HepG2 (cell line): ENCODE data around the gene TEDC1. TPM values are rescaled to one million over a fixed set of nuclear protein-coding genes. Genes with fewer than 3 reads are reported as not detected.
A peak's percentile ranks its signal among the peaks of the same experiment; 100 is the strongest.

Source experiments
- ATAC-seq: fragments of 200-7000 bp; cut with Tn5 transposase; 3 replicates; pipeline ENCODE4 v1.9.1; 2020; ENCODE audit warnings: mild to moderate bottlenecking, moderate library complexity
- BruUV-seq: library from RNA; stranded (reverse); fragments of 400-500 nt; replicated peaks from 2 replicates; lab custom pipeline; 2021; lab: Mats Ljungman, UMichigan
- CTCF ChIA-PET: fragments of 300-600 bp; formaldehyde crosslinking; extraction: SDS; loops from one replicate; lab custom pipeline; 2021; ENCODE audit warnings: low total read pairs, inconsistent platforms, low intra/inter-chr PET ratio; lab: Yijun Ruan, JAX
- POLR2A ChIA-PET: fragments of 350-600 bp; sonication (Branson Sonifier 250); formaldehyde crosslinking; loops from one replicate; lab custom pipeline; 2020; ENCODE audit warnings: antibody characterized with exemption, inconsistent platforms; lab: Yijun Ruan, JAX
- DNase-seq: peaks from one replicate; pipeline ENCODE4 v3.0.0-alpha.2; 2015; ENCODE audit warnings: low spot score
- FAIRE-seq: peaks from 3 replicates; lab custom pipeline; 2011; peaks lifted over from hg19 to GRCh38; lab: Jason Lieb, UNC
- H2AFZ ChIP-seq: one replicate; pipeline ENCODE4 v1.6.1; 2011; ENCODE audit warnings: low read length, inconsistent platforms
- H3K27ac ChIP-seq: fragments of 300-600 bp; 3 replicates; pipeline ENCODE4 v1.8.0; 2011; ENCODE audit warnings: mixed run types, mild to moderate bottlenecking, mixed read lengths, low read length, inconsistent platforms; ENCODE audit not compliant: insufficient read depth; ENCODE audit errors: extremely low read length
- H3K27me3 ChIP-seq, 2 experiments: fragments of 200-600 bp in 1 of 2; 2 replicates in 1 of 2; 3 replicates in 1 of 2; pipeline versions ENCODE4 v1.6.0 to v1.8.0; 2011; ENCODE audit warnings: low read length in 2 of 2, mild to moderate bottlenecking in 2 of 2, moderate library complexity in 2 of 2, inconsistent platforms in 1 of 2; ENCODE audit not compliant: insufficient read depth in 2 of 2, control insufficient read depth in 1 of 2
- H3K36me3 ChIP-seq, 2 experiments: fragments of 200-600 bp in 1 of 2; replicated peaks in 1 of 2; 2 replicates in 1 of 2; 3 replicates in 1 of 2; pipeline versions ENCODE4 v1.5.1 to v1.8.0; 2011; ENCODE audit warnings: low read length in 2 of 2, inconsistent platforms in 1 of 2; ENCODE audit not compliant: insufficient read depth in 2 of 2, control insufficient read depth in 1 of 2
- H3K4me1 ChIP-seq: 2 replicates; pipeline ENCODE4 v1.5.1; 2012; ENCODE audit warnings: low read length, inconsistent platforms; ENCODE audit not compliant: insufficient read depth
- H3K4me2 ChIP-seq: 2 replicates; pipeline ENCODE4 v1.6.0; 2011; ENCODE audit warnings: low read depth, low read length, inconsistent platforms
- H3K4me3 ChIP-seq, 3 experiments: fragments of 200-600 bp in 1 of 3; sonication (generic), shearing (Covaris generic) in 1 of 3; replicated peaks in 1 of 3; 2 replicates each; pipeline ENCODE4 v1.5.1; 2011 to 2016; ENCODE audit warnings: low read length in 3 of 3, inconsistent platforms in 2 of 3, low read depth in 2 of 3, mild to moderate bottlenecking in 2 of 3, control low read depth in 1 of 3, mixed read lengths in 1 of 3; ENCODE audit not compliant: insufficient read depth in 1 of 3
- H3K79me2 ChIP-seq: one replicate; pipeline ENCODE4 v1.6.1; 2011; ENCODE audit warnings: low read length, inconsistent platforms; ENCODE audit not compliant: insufficient read depth
- H3K9ac ChIP-seq: 2 replicates; pipeline ENCODE4 v1.6.0; 2011; ENCODE audit warnings: mild to moderate bottlenecking, low read depth, low read length, inconsistent platforms; ENCODE audit not compliant: insufficient read depth
- H3K9me3 ChIP-seq: 2 replicates; pipeline ENCODE4 v1.5.1; 2012; ENCODE audit warnings: mild to moderate bottlenecking, low read length
- H4K20me1 ChIP-seq: 2 replicates; pipeline ENCODE4 v1.6.0; 2011; ENCODE audit warnings: inconsistent platforms, mild to moderate bottlenecking, low read length, moderate library complexity; ENCODE audit not compliant: insufficient read depth
- EED ChIP-seq: sonication (generic); formaldehyde crosslinking; IDR thresholded peaks from 2 replicates; pipeline ENCODE4 v1.5.0; 2020; ENCODE audit warnings: mild to moderate bottlenecking, missing genetic modification reagents
- FOXA1 ChIP-seq, 2 experiments: fragments of 450-650 bp in 1 of 2; sonication (generic) in 1 of 2; formaldehyde crosslinking in 1 of 2; IDR thresholded peaks; 2 replicates each; pipeline versions ENCODE4 v1.4.0 to v1.6.1; 2016 to 2020; ENCODE audit warnings: missing genetic modification reagents in 1 of 2
- MED1 ChIP-seq: sonication (generic); formaldehyde crosslinking; IDR thresholded peaks from 2 replicates; pipeline ENCODE4 v1.4.0; 2020; ENCODE audit warnings: missing genetic modification reagents
- NAIF1 ChIP-seq: sonication (generic); formaldehyde crosslinking; IDR thresholded peaks from 2 replicates; pipeline ENCODE4 v1.5.0; 2020; ENCODE audit warnings: mild to moderate bottlenecking, missing genetic modification reagents, borderline replicate concordance
- RARG ChIP-seq: sonication (generic); formaldehyde crosslinking; IDR thresholded peaks from 2 replicates; pipeline ENCODE4 v1.4.0; 2020; ENCODE audit warnings: low read depth, mild to moderate bottlenecking, missing genetic modification reagents
- SCMH1 ChIP-seq: sonication (generic); formaldehyde crosslinking; IDR thresholded peaks from 2 replicates; pipeline ENCODE4 v1.9.0; 2021; ENCODE audit warnings: missing genetic modification reagents, mild to moderate bottlenecking, borderline replicate concordance
- TBL1XR1 ChIP-seq: fragments of 150-350 bp; IDR thresholded peaks from 2 replicates; pipeline ENCODE4 v1.6.1; 2014; ENCODE audit warnings: borderline replicate concordance, low read length; ENCODE audit not compliant: partially characterized antibody
- TRIM24 ChIP-seq: sonication (generic); formaldehyde crosslinking; IDR thresholded peaks from 2 replicates; pipeline ENCODE4 v1.8.0; 2022; ENCODE audit warnings: mild to moderate bottlenecking, missing genetic modification reagents
- WGBS: methylation state at CpG from one replicate; pipeline ENCODE4 v1.1.6; 2017; ENCODE audit warnings: low lambda C conversion rate; 5-methylcytosine and 5-hydroxymethylcytosine counted together
- in situ Hi-C: cut with HindIII; loops from 2 replicates; pipeline ENCODE4 v1.10.0; 2017; ENCODE audit warnings: low pct_unique_long_range_greater_than_20kb; ENCODE audit not compliant: extremely low pct_ligation_motif_present
- intact Hi-C: fragments of 100-400 bp; cut with micrococcal nuclease; formaldehyde crosslinking; loops from one replicate; pipeline ENCODE4 v1.10.0; 2022; ENCODE audit not compliant: unreplicated experiment
- polyA plus RNA-seq, 8 experiments: library from polyadenylated mRNA; depleted of rRNA in 3 of 8; stranded (reverse) in 7 of 8; unstranded in 1 of 8; fragments of >200 nt; fragmentation: Illumina TruSeq in 4 of 8; extraction: Trizol in 4 of 8; gene quantifications; 2 replicates each; pipeline versions ENCODE4 v1.2.1 to v1.2.3, GENCODE V29; 2011 to 2016; ENCODE audit warnings: low read depth in 4 of 8, missing spikeins in 1 of 8, mixed read lengths in 1 of 8; ENCODE audit not compliant: insufficient read depth in 1 of 8
- total RNA-seq, 5 experiments: library from RNA; depleted of rRNA; stranded (reverse); fragments of >200 nt; fragmentation: Illumina TruSeq; extraction: Trizol; gene quantifications; 2 replicates each; pipeline ENCODE4 v1.2.3, GENCODE V29; 2016; ENCODE audit warnings: low read depth in 1 of 5
- TF ChIP-seq, protein P1 (sequence below): sonication (generic); formaldehyde crosslinking; IDR thresholded peaks from 2 replicates; pipeline ENCODE4 v1.4.0; 2020; ENCODE audit warnings: missing genetic modification reagents, mild to moderate bottlenecking, borderline replicate concordance
- TF ChIP-seq, protein P2 (sequence below): sonication (generic); formaldehyde crosslinking; IDR thresholded peaks from 2 replicates; pipeline ENCODE4 v1.4.0; 2020; ENCODE audit warnings: missing genetic modification reagents
- TF ChIP-seq, protein P3 (sequence below): sonication (generic); formaldehyde crosslinking; IDR thresholded peaks from 2 replicates; pipeline ENCODE4 v1.5.0; 2020; ENCODE audit warnings: mild to moderate bottlenecking, missing genetic modification reagents
- TF ChIP-seq, protein P4 (sequence below): sonication (generic); formaldehyde crosslinking; IDR thresholded peaks from 2 replicates; pipeline ENCODE4 v1.8.0; 2022; ENCODE audit warnings: mild to moderate bottlenecking, missing genetic modification reagents, moderate library complexity

Gene TEDC1
- total and polyA plus RNA-seq, 2 of the 13 experiments (the other 11 are each of a cell fraction or from before 2014, with no cell fraction given) = 5.7 to 27.4 TPM

DNA sequence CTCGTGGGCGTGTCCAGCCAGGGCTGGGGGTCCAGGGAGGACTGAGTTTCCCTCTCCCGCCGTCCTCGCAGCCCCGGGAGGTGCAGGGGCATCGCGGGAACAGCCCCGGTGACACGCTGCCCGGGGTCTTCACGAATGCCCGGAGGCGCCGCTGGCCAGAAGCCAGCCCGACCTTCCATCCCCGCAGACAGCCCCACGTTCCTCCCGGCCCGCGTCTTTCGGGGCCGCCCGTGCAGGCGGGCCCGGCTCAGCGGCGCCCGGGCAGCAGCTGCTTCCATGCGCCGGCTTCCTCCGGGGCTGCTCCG lies 827 bp upstream of the TEDC1 start (continued):
- TF ChIP-seq, protein P1, sequence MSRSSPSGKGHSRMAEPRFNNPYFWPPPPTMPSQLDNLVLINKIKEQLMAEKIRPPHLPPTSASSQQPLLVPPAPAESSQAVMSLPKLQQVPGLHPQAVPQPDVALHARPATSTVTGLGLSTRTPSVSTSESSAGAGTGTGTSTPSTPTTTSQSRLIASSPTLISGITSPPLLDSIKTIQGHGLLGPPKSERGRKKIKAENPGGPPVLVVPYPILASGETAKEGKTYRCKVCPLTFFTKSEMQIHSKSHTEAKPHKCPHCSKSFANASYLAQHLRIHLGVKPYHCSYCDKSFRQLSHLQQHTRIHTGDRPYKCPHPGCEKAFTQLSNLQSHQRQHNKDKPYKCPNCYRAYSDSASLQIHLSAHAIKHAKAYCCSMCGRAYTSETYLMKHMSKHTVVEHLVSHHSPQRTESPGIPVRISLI = no peak
- TF ChIP-seq, protein P2, sequence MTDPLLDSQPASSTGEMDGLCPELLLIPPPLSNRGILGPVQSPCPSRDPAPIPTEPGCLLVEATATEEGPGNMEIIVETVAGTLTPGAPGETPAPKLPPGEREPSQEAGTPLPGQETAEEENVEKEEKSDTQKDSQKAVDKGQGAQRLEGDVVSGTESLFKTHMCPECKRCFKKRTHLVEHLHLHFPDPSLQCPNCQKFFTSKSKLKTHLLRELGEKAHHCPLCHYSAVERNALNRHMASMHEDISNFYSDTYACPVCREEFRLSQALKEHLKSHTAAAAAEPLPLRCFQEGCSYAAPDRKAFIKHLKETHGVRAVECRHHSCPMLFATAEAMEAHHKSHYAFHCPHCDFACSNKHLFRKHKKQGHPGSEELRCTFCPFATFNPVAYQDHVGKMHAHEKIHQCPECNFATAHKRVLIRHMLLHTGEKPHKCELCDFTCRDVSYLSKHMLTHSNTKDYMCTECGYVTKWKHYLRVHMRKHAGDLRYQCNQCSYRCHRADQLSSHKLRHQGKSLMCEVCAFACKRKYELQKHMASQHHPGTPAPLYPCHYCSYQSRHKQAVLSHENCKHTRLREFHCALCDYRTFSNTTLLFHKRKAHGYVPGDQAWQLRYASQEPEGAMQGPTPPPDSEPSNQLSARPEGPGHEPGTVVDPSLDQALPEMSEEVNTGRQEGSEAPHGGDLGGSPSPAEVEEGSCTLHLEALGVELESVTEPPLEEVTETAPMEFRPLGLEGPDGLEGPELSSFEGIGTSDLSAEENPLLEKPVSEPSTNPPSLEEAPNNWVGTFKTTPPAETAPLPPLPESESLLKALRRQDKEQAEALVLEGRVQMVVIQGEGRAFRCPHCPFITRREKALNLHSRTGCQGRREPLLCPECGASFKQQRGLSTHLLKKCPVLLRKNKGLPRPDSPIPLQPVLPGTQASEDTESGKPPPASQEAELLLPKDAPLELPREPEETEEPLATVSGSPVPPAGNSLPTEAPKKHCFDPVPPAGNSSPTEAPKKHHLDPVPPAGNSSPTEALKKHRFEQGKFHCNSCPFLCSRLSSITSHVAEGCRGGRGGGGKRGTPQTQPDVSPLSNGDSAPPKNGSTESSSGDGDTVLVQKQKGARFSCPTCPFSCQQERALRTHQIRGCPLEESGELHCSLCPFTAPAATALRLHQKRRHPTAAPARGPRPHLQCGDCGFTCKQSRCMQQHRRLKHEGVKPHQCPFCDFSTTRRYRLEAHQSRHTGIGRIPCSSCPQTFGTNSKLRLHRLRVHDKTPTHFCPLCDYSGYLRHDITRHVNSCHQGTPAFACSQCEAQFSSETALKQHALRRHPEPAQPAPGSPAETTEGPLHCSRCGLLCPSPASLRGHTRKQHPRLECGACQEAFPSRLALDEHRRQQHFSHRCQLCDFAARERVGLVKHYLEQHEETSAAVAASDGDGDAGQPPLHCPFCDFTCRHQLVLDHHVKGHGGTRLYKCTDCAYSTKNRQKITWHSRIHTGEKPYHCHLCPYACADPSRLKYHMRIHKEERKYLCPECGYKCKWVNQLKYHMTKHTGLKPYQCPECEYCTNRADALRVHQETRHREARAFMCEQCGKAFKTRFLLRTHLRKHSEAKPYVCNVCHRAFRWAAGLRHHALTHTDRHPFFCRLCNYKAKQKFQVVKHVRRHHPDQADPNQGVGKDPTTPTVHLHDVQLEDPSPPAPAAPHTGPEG (CRISPR knock-in tag) = no peak
- no peak for TF ChIP-seq TBL1XR1

DNA sequence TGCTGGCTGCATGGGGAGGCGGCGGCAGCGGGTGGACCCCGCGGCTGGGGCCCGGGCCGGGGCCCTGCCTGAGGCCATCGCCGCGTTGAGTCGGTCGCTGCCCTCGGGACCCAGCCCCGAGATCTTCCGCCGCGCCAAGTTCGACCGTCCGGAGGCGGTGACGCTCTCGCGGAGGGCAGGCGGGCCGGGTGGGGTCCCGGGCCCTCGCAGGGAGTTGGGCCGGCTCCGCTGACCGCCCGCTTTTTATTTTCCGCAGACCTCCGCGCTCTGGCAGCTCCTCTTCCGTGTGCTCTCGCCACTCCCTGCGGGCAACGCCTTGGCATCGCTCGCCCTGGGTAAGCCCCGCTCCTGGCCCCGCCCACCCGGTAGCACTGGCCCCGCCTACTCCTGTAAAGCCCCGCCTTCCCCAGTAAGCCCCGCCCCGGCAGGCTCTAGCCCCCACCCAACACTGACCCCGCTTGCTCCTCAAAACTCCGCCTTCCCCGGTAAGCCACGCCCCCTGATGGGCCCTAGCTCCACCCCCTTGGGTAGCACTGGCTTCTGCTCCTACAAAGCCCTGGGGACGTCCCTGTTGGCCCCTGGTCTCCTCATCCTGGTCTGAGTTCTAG lies 424 bp downstream of the TEDC1 start:
- H3K4me1 ChIP-seq = peaks cover 60% of the 10 kb centered on the region
- DNase-seq = peak; percentile 77
- 0% methylated on average over 15 of the region's 53 CpGs for WGBS
- H4K20me1 ChIP-seq = no peaks in the 10 kb centered on the region
- H3K4me2 ChIP-seq = peak overlapping the region; percentile 76
- peak overlapping the region; percentile 80 for H3K9ac ChIP-seq
- peaks cover 17% of the 10 kb centered on the region for H3K79me2 ChIP-seq
- H3K27ac ChIP-seq = peak overlapping the region; percentile 93
- H3K4me3 ChIP-seq = peak overlapping the region; percentile 50 to 80 (median 53); a peak in 5 of 6 replicates
- peak; percentile 5 for ATAC-seq
- TSS peak; percentile 50 for BruUV-seq
- H3K36me3 ChIP-seq = peaks cover 0 to 3% of the 10 kb centered on the region in 2 experiments; a peak in 1 of 5 replicates
- peak; percentile 73 for FAIRE-seq
- intact Hi-C loops (loop anchor here (1.0 to 10.0 kb wide), 2 partner anchors 8 to 177 kb away; partner anchors contain the start of gene PACS2), in situ Hi-C loops (no loop called here)
- CTCF ChIA-PET = interaction anchor here (0.7 to 3.6 kb wide), 4 partner anchors 10 to 121 kb away, joined by 3 to 24 read pairs (median 7); no protein-coding TSS in a partner anchor
- POLR2A ChIA-PET = interaction anchor here (0.6 to 1.2 kb wide), 4 partner anchors 9 to 826 kb away, joined by 3 to 5 read pairs (median 4); no protein-coding TSS in a partner anchor
- H3K9me3 ChIP-seq = no peaks in the 10 kb centered on the region
- H2AFZ ChIP-seq = no peak overlapping the region
- no peaks in the 10 kb centered on the region; a peak in 1 of 5 replicates for H3K27me3 ChIP-seq
- TF ChIP-seq, protein P3, sequence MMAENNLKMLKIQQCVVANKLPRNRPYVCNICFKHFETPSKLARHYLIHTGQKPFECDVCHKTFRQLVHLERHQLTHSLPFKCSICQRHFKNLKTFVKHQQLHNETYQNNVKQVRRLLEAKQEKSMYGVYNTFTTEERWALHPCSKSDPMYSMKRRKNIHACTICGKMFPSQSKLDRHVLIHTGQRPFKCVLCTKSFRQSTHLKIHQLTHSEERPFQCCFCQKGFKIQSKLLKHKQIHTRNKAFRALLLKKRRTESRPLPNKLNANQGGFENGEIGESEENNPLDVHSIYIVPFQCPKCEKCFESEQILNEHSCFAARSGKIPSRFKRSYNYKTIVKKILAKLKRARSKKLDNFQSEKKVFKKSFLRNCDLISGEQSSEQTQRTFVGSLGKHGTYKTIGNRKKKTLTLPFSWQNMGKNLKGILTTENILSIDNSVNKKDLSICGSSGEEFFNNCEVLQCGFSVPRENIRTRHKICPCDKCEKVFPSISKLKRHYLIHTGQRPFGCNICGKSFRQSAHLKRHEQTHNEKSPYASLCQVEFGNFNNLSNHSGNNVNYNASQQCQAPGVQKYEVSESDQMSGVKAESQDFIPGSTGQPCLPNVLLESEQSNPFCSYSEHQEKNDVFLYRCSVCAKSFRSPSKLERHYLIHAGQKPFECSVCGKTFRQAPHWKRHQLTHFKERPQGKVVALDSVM (CRISPR knock-in tag) = 0 out of 2 replicates have a peak, but pooled peaks have one; percentile 9
- TF ChIP-seq, protein P4, sequence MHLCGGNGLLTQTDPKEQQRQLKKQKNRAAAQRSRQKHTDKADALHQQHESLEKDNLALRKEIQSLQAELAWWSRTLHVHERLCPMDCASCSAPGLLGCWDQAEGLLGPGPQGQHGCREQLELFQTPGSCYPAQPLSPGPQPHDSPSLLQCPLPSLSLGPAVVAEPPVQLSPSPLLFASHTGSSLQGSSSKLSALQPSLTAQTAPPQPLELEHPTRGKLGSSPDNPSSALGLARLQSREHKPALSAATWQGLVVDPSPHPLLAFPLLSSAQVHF = no peak
- TF ChIP-seq EED (CRISPR knock-in tag) = no peak
- no peak for TF ChIP-seq NAIF1 (CRISPR knock-in tag)
- TF ChIP-seq FOXA1 (IDR thresholded peaks at IDR 0.05) = no peak
- TF ChIP-seq FOXA1 (CRISPR knock-in tag; IDR thresholded peaks at IDR 0.05) = no peak
- TF ChIP-seq TRIM24 (CRISPR knock-in tag) = no peak
- TF ChIP-seq RARG (CRISPR knock-in tag) = no peak
- TF ChIP-seq MED1 (CRISPR knock-in tag) = no peak
- no peak for TF ChIP-seq SCMH1 (CRISPR knock-in tag)
